GM12891 (cell line): ENCODE results near the gene AFDN.

Experiments used
- PAX5 ChIP-seq: IDR thresholded peaks from 2 replicates; pipeline ENCODE4 v1.6.1; 2011; ENCODE audit warnings: low read length, moderate library complexity, mild to moderate bottlenecking; ENCODE audit not compliant: insufficient read depth, severe bottlenecking
- POLR2A ChIP-seq: IDR thresholded peaks from 2 replicates; pipeline ENCODE4 v1.6.1; 2011; ENCODE audit warnings: low read depth, low read length, control low read depth
- POLR2AphosphoS5 ChIP-seq: IDR thresholded peaks from 2 replicates; pipeline ENCODE4 v1.6.1; 2011; ENCODE audit warnings: low read depth, low read length, control low read depth
- POU2F2 ChIP-seq: IDR thresholded peaks from 2 replicates; pipeline ENCODE4 v1.6.1; 2011; ENCODE audit warnings: low read depth, mild to moderate bottlenecking, control low read depth, low read length, moderate library complexity
- SPI1 ChIP-seq: IDR thresholded peaks from 2 replicates; pipeline ENCODE4 v1.6.1; 2011; ENCODE audit warnings: low read depth, low read length, control low read depth

GRCh38 chr6:167910007-167910406, 83.3 kb downstream of the AFDN start:
- TF ChIP-seq POLR2AphosphoS5 (no peak), POLR2A (no peak), PAX5 (no peak), SPI1 (no peak), POU2F2 (no peak)
